HG02678 (cell line): ENCODE measurements around the gene CNTNAP2.
"Not testable (repeated sequence)": the region's sequence is repeated elsewhere in the genome, so short reads cannot be mapped to it uniquely, and the experiment has no call there.

ENCODE experiments used
- ATAC-seq: cut with Tn5 transposase; IDR thresholded peaks from one replicate; pipeline ENCODE4 v1.9.1; 2021; ENCODE audit warnings: mild to moderate bottlenecking, moderate library complexity; ENCODE audit not compliant: unreplicated experiment

CNTNAP2 gene

DNA sequence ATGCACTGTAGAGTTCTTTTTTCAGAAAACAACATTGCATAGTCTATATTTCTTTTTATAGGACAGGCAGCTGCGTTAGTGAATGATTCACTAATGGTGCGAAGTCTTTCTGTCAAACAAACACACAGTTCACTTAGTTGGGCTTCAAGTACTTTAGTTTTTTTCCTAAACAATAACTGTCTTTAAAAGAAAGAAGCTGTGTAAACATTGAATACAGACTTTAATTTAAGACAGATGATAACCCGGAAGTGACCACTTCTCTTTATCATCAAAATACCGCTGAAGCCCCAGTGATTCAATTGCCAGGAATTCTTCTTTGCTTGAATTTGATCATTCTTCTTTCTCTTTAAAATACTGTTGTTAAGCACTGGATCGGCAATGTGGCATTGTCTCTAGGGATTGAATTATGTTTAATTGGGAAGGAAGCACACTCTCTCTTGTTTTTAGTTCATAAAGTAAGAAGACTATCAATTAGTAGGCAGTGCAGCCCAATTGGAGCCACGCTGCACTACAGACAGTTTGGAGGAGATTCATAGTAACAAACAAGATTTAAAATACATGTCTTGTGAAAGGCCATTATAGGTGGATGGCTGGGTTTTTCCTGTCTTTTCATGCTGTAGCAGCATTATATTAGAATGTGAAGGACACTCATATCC lies 30.4 kb downstream of the CNTNAP2 start:
- no peak for ATAC-seq

DNA sequence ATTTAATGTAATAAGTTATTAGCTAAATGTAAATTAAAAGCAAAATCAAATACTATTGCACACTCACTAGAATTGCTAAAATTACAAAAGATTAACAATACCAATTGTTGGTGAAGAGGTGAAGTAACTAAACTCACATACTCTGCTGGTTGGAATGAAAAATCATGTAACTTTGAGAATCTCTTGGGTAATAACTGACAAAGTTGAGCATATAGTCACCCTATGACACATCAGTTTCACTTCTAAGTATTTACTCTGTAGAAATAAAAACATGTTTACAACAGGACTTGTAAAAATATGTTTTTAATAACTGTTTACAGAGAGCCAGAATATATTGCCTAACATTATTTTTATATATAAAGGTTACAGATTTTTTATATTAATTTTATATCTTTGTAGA lies 33.6 kb downstream of the CNTNAP2 start:
- no peak for ATAC-seq

DNA sequence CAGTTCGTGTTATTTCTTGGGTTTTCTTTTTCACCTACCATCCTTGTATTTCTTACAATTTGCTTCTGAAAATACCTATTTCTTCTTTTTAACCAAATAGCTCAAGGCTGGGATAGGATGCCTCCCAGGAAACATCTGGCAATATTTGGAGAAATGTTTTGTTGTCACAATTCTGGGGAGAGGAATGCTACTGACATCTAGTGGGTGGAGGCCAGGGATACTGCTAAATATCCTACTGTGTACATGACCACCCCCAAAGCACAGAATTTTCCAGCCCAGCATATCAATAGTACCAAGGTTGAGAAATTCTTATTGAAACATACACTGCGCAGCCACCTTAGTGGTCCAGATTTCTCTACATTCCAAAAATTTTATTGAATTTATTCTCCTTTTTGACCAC lies 55.5 kb downstream of the CNTNAP2 start:
- ATAC-seq: no peak

DNA sequence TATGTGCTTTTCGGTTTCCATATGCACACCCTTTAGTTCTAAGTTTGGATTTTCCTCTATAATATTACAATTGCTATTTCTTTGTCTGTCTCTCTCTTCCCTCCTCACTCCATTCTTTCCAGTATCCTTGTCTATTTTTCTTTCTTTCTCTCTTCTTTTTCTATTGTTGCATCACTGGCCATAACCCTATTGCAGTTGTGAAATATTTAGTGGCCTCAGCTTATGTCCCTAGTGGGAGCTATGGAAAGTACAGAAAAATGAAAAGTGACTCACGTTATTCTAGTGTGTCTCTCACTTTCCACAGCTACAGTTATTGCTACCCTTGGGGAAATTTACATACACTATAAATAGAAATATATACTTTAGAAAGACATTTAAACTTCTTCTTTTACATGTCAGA lies 59.1 kb downstream of the CNTNAP2 start:
- no peak for ATAC-seq

DNA sequence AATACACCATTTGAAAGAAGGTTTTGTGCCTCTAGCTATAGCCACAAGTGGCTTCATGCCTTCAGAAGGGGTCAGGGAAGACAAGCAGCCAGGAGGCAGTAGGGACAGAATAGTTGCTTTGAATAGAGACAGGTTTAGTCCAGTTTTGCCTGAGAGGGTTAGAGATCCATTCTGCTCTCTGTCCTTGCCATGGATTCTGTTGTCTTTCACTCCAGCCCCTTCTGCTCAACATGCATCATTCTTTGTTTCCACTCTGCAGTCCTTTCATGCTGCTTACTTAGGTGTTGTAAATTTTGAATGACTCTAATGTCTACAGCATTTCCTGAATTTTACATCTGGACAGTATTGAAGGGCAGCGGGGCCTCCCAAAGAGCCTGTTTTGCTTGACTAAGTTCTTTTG lies 60.3 kb downstream of the CNTNAP2 start:
- ATAC-seq: no peak

DNA sequence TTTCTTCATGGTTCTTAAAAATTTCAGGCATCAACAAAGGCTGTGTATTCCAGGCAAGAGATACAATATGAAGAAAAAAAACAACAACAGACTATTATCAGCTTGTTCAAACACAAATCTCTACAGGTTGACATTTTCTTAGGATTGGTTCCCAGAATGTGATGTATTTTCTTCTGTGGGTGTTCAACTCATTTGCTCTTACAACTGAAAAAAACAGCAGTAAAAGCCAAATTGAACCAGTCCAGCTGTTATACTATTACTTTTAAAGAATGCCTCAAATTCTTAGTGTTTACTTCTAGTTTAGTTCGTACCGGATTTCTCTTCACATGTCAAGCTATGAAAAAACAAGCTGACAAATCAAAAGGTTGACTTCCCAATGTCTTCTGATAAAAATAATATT lies 60.7 kb downstream of the CNTNAP2 start:
- no peak for ATAC-seq

DNA sequence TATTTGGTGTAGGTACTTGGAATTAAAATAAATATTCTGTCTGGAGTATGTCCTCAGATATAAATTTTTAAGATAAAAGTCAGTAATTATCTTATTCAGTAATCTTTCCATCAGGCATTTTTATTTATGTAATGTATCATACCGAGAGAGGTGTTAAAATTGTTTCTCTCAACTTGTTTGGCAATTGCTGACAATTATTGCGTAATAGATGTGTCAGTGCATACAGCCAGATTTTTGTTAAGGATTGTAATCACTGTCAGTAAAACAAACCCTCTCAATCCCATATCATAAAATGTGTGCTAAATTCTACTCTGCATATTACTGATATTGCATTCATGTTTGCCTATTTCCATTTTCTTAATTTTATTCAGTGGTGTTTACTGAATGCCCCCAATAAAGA lies 69.2 kb downstream of the CNTNAP2 start:
- ATAC-seq: no peak

DNA sequence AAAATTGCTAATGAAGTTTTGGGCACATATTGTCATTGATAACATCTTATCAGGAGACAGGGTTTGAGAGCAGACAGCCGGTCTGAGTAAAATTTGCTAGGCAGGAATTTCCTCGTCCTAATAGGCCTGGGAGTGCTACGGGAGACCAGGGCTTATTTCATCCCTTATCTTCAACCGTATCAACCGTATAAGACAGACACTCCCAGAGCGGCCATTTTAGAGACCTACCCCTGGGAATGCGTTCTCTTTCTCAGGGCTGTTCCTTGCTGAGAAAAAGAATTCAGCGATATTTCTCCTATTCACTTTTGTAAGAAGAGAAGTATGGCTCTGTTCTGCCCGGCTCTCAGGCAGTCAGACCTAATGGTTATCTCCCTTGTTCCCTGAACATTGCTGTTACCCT lies 74.8 kb downstream of the CNTNAP2 start:
- not testable (repeated sequence) for ATAC-seq

DNA sequence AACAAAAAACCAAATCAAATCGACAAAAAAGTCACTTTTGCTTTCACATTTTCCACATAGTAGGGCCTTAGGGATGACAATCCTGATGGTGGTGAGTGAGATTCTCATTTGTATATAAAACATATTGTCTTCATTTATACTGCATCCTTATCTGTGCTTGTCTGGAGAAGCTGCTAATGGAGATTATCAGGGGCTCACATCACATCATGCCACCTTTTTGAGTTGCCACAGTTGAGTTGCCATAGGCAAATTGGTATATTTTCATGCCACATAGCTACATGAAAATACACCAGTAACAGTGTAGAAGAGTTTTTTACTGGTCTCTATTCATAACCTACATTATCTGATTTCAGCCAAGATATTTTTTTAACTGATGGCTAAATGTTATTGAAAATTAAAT lies 85.3 kb downstream of the CNTNAP2 start:
- ATAC-seq: no peak

DNA sequence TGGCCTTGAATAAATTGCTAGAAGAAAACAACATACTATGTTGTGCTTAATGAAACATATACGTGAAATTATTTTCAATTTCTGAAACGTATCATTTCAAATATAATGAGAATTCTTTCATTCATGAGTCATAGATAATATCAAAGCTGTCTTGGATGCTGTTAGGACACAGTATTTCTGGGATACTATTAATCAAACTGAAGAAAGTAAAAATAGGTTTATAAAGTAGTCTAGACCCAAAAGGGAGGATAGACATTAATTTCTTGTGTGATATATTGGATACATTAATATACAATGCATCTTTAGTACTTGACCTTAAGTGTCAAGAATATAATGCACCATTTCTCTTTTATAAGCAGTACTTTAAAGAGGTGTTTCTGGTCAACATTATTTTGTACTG lies 89.7 kb downstream of the CNTNAP2 start:
- ATAC-seq: no peak

DNA sequence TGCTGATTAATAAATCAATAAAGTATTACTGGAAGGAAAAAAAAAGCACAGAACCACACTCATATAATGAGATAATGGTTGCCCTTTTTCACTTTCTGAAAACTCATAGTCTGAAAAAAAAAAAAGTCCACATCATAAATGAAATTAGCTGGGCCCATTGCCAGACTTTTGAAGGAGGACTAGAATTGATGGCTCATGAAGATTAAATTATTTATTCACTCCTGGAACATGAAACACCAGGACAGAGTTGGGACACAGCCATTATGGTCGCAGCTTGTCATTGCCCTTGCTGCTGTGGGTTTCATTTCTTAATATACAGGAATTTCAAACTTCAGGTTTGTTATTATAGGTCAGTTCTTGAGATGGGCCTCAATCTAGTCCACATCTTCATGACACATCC lies 91.9 kb downstream of the CNTNAP2 start:
- ATAC-seq: no peak

DNA sequence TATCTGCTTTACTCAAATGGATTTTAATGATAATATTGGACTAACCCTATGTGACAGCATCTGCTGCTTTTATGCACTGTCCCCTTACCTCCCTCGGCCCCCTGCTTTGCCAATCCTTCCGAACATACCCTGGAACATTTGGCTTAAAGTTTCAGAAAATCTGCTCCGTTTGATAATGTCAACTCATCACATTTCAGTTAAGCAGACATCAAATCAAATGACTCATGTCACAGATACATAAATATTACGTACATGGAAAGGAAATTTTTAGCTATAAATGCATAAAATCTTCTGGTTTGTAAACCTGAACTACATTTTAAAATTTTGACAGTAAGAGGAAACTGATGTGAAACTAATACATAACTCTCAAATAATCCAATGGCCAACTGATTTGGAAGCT lies 98.2 kb downstream of the CNTNAP2 start:
- no peak for ATAC-seq

DNA sequence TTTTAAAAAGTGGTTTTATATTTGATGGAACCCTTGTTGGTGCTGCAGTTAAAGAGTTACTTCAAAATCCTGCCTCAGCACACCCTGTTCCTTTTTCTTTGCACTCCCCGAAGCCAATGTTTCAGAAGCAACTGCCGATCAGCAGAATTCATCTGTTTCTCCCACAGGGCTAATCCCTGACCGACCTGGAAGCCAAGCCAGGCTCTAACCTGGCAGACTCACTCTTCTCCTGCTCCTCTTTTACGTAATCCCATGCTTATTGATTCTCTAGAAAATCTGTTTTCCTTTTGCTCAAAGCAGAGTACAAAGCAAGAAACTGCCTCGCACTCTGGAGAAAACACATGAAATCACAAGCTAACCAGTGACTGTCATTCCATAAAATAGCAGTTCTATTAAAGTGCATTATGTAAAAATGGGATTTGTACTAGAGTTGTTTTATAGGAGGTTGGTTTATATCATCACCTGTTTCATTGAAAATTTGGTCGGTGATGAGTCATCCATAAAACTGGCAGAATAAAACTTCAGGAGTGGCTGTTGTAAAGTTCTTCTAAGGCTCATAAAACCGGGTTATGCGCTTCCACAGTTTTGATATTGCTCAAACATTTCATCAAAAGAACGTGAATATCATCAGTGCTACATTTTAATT lies 99.9 kb downstream of the CNTNAP2 start:
- ATAC-seq: no peak

DNA sequence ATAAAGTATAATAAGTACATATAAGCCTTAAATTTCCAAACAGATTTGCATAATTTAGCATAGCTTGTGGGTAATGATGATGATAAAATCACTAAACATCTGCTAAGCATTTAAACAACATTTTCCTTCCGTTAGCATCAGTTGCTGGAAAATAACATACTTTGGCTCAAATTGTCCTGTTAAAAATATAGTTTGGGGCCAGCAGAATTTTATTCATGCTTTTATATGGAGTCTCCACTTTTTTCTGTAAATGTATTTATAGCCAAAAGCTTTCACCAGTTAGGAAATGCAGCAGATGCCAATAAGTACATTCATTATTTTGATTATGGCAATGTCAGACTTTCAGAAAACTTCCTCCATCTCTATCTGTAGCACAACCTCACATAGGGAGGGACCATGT lies 107.2 kb downstream of the CNTNAP2 start:
- ATAC-seq: no peak

DNA sequence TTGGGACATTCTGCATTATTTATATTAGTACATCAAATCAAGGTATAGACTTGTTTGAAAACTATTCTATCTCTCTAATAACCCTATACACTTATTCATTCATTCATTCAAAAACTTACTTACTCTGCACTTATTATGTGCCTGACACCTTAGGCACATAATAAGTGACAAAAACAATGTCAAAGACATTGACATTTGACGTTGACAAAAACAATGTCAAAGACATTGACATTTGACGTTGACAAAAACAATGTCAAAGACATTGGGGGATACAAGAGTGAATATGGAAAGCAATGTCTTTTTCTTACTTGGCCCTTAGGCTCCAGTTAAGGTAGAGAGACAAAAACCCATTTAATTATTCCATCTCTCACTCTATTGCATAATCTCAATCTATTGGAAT lies 116.0 kb downstream of the CNTNAP2 start:
- no peak for ATAC-seq

DNA sequence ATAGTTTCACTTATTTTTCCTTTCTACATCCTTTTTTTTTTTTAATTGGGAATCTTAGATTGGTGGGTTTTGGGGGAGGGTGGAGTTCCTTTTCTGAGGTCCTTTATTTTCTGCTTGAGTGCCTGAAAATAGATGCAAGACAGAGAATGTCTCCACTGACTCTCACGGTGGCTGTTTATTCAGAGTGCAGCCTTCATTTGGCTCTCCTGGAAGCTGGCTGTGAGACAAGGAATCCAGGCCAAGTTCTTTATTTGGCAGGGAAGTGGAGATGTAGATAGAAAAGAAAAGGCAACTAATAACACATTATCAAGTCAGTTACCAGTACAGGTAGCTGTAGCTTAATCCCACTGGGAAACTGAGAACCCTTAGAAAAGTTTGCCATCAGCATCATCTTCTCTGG lies 118.6 kb downstream of the CNTNAP2 start:
- ATAC-seq: no peak

DNA sequence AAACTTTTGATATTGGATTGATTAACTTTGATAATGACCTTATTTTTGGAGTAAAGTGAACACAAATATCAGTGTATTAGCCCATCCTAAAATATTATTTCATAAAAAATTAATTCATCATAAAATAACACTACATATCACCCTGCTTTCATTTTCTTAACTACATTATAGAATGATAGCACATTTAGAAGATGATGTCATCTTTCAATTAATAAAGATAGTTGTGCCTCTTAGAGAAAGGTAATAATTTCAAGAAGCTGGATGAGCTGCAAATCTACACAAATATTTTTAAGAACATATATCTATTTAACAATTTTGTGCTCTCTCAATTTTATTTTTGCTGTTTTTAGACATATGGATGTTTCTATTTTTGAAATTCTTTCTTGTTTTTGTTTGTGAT lies 126.1 kb downstream of the CNTNAP2 start:
- no peak for ATAC-seq

DNA sequence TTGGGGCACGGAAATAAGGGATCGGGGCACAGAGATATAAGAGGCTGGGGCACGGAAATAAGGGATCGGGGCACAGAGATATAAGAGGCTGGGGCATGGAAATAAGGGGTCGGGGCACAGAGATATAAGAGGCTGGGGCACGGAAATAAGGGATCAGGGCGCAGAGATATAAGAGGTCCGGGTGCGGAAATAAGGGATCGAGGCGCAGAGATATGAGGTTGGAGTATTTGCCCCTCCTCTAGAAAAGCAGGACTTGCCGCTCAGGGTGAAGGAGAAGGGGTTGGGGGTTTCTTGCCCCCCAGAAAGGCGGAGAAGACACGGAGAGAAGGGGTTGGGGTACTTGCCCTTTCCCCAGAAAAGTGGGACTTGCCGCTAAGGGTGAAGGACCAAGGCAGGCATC lies 131.4 kb downstream of the CNTNAP2 start:
- ATAC-seq: not testable (repeated sequence)

DNA sequence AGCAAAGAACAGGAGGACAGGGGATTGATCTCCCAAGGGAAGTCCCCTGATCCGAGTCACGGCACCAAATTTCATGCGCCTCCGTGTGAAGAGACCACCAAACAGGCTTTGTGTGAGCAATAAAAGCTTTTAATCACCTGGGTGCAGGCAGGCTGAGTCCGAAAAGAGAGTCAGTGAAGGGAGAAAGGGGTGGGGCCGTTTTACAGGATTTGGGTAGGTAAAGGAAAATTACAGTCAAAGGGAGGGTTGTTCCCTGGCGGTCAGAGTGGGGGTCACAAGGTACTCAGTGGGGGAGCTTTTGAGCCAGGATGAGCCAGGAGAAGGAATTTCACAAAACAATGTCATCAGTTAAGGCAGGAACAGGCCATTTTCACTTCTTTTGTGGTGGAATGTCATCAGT lies 132.1 kb downstream of the CNTNAP2 start:
- ATAC-seq: not testable (repeated sequence)

DNA sequence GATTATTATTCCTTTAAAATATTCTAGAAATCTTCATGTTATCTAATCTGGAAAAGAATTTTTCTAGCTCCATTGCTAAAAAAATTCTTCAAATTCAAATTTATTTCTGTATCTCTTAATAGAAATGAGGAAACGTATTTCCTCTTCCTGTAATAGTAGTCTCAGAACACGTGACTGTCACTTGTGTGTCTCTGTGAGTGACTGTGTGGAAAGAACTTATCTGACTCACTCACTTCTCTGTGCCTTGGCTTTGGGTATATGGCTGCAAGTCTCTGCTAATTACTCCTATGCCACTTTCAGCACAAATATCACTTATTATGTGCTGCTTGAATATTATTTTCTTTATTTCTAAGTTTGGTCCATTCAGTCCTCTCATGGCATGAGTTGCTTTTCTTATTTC lies 132.7 kb downstream of the CNTNAP2 start:
- ATAC-seq: no peak

DNA sequence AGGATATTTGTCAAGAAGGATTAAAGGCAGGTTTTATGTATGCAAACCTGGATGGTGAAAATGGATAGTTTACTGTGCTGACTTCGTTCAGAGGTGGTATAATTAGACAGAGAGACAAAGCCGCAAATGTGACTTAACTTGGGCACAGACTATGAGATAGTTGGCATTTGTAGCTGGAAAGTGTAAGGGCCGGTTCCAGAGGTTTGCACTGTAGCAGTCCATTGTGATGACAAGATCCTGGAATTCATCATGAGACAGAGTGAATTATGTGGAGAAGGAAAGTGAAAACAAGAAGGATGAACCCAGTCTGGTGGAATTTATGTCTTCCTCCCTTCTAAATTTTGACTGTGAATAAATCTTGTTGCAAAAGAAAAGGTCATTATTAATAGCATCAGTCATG lies 139.0 kb downstream of the CNTNAP2 start:
- ATAC-seq: no peak

DNA sequence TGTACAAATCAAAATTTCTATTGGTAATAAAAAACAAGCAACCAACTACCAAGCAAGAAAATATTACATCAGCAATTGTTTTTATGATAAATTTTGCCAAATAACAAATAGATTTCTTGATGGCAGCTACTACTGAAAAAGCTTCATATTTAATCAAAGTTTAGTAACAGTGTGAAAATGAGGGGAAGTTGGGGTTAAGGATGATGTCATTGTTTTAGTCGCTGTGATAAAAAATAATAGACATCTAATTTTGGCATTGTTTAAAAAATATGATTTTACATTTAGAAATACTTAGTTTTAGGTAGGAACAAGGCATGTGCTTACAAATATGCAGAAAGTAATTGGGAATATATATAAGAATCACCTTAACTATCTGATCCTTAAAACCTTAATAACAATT lies 145.9 kb downstream of the CNTNAP2 start:
- no peak for ATAC-seq

DNA sequence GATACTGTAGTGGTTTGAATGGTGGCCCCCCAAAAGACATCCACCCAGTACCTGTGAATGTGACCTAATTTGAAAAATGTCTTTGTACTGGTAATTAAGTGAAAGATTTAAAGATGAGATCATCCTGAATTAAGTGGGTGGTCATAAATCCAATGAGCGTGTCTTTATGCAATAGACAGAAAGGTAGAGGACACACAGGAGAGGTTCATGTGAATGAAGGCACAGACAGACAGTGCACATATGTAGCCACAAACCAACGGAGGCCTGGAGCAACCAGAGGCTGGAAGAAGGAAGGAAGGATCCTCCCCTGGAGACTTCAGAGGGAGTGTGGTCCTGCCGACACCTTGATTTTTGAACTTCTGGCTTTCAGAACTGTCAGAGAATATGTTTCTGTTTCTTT lies 160.3 kb downstream of the CNTNAP2 start:
- ATAC-seq: no peak
